ENCODE data around the gene KIF1C.
"Not testable (repeated sequence)": the region's sequence is repeated elsewhere in the genome, so short reads cannot be mapped to it uniquely, and the experiment has no call there.

Gene KIF1C

DNA sequence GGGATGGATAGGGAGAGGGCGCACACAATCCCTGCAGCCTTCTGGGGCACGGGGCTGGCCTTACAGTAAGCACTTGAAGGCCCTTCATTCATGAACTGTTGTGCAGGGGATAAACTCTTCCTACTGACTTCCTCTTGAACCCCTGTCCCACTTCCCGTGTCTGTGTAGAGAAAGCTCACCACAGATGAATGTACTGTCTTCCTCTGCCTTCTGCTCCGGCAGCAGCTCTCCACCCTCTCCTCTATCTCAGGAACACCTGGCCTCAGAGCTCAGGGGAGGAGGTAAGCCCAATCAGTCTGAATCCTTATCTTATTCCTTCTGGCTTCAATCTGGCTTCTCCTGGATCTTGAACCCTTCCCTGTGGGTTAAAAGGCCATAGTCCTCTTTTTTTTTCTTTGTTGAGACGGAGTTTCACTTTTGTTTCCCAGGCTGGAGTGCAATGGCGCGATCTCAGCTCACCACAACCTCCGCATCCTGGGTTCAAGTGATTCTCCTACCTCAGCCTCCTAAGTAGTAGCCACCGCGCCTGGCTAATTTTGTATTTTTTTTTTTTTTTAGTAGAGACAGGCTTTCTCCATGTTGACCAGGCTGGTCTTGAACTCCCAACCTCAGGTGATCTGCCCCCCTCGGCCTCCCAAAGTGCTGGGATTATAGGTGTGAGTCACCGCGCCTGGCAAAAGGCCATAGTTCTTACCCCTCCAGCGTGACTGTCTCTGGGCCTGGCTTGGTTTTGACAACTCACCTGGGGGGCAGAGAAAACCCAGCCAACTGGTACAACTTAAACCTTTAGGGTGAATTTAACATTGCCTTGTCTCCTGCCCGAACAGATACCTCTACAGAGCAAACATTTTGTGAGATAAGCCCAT lies 44.6 kb downstream of the KIF1C start:
- DNase-seq (ENCODE audit: low read depth in 2 of 2, low spot score in 1 of 2), result no peak

- no peak for DNase-seq (ENCODE audit: low read depth in 2 of 2, low spot score in 1 of 2)
These were observed 45.8 kb downstream of the KIF1C start for GRCh38 chr17:5043524-5043923.

- DNase-seq (ENCODE audit: low read depth in 2 of 2, low spot score in 1 of 2), result no peak
These were observed 46.9 kb downstream of the KIF1C start for GRCh38 chr17:5044630-5045029.

- no peak for DNase-seq (ENCODE audit: low read depth in 2 of 2, low spot score in 1 of 2)
These were observed 47.7 kb downstream of the KIF1C start for GRCh38 chr17:5045496-5045895.

- DNase-seq (ENCODE audit: low read depth in 2 of 2, low spot score in 1 of 2), result no peak
These were observed 49.7 kb downstream of the KIF1C start for GRCh38 chr17:5047446-5047845.

DNA sequence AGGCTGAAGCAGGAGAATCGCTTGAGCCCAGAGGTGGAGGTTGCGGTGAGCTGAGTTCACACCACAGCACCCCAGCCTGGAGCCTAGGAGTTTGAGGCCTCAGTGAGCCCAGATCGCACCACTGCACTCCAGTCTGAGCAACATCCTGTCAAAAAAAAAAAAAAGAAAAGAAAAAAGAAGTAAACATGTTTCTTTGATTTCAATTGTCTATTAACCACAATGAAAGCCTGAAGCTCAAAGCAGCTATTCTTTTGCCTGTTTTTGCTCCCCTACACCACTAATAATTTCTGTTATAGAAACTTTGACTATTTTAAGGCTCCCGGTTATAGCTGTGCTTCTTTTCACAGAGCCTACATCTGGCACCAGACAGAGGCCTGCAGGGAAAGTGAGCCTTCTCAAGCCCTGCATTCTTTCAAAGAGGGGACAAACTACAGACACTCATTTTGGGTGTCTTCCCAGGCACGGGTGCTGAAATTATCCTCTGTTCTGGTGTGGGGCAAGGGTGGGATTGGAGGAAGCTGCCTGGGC lies 51.6 kb downstream of the KIF1C start:
- DNase-seq (ENCODE audit: low read depth in 2 of 2, low spot score in 1 of 2), result peak in 1 of 2 donors; percentile 7

DNA sequence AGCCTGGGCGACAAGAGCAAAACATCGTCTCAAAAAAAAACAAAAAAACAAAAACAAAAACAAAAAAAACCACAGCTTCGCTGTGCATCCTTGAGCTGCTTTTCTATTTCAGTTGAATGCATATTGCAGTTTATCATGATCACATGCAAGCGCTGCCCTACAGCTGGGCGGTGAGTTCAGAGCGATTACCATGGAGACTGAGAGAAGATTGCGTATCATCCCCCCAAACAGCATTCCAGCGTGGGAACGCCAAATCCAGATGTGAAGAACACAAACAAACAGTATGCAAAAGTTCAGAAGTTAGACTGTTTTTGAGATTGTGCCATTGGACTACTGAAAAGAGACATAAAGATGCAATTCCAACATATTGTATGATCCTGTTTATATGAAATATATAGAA lies 52.5 kb downstream of the KIF1C start:
- DNase-seq (ENCODE audit: low read depth in 2 of 2, low spot score in 1 of 2), result no peak

- DNase-seq (ENCODE audit: low read depth in 2 of 2, low spot score in 1 of 2), result no peak
These were observed 57.8 kb downstream of the KIF1C start for GRCh38 chr17:5055543-5055942.

DNA sequence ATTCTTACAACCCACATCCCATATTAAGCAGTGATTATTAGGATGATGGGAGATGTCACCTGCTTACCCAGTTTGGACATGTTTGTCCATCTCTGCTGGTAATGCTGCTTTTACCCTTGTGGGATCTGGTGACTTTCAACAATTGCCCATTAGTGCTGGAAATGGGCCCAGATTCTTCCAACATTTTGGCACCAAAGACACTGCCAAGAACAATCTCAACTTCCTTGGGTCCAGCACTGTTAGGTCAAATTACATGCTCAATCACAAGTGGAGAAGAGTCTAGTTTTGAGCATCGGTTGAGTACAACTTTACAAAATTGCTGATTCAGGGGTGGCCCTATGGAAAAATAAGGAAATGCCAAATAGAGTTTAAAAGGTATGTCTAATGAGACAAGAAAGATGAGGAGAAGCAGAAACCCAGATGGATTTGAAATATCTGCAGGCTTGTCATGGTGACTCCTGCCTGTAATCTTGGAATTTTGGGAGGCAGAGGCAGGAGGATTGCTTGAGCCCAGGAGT lies 67.5 kb downstream of the KIF1C start:
- no peak for DNase-seq (ENCODE audit: low read depth in 2 of 2, low spot score in 1 of 2)

- no peak for DNase-seq (ENCODE audit: low read depth in 2 of 2, low spot score in 1 of 2)
These were observed 70.5 kb downstream of the KIF1C start for GRCh38 chr17:5068236-5068635.

- DNase-seq (ENCODE audit: low read depth in 2 of 2, low spot score in 1 of 2), result no peak
These were observed 72.0 kb downstream of the KIF1C start for GRCh38 chr17:5069724-5070123.

DNA sequence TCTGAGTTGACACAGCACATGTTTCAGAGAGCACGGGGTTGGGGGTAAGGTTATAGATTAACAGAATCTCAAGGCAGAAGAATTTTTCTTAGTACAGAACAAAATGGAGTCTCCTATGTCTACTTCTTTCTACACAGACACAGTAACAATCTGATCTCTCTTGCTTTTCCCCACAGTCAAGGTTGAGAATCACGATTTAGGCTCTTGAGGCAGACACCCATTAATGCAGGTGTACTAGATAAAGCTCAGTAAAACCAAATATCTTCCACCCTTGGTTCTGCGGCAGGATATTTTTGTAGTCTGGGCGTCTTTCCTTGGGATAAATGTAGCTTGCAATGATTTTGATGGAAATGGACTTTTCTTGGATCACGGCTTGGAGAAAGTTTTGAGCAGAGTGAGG lies 77.7 kb downstream of the KIF1C start:
- not testable (repeated sequence) for DNase-seq (ENCODE audit: low read depth in 2 of 2, low spot score in 1 of 2)

GRCh38 chr17:5077275-5077674 lies 79.5 kb downstream of the KIF1C start:
- DNase-seq (ENCODE audit: low read depth in 2 of 2, low spot score in 1 of 2), result not testable (repeated sequence)

GRCh38 chr17:5077781-5078105 lies 80.0 kb downstream of the KIF1C start:
- DNase-seq (ENCODE audit: low read depth in 2 of 2, low spot score in 1 of 2), result no peak

Data from stimulated activated CD8-positive, alpha-beta memory T cell treated with anti-CD3 and anti-CD28 coated beads, Interleukin-4, amount 100 ng/mL, for 1 hour (primary cell).